ENCODE measurements around the gene GNAI1. TPM values are rescaled to one million over a fixed set of nuclear protein-coding genes. Genes with fewer than 3 reads are reported as not detected.

Gene GNAI1
- total RNA-seq, 6 experiments from 2014 or later = 58.8 to 70.9 (median 66.4) TPM

GRCh38 chr7:80182630-80183276 lies 48.1 kb downstream of the GNAI1 start:
- Mint-ChIP-seq H3K27me3 (ENCODE audit: insufficient read depth) (no peaks in the 10 kb centered on the region; the same call in 1 of the 2 replicates), H3K36me3 (ENCODE audit: low read depth) (peaks cover 24% of the 10 kb centered on the region), H3K4me3 (no peak overlapping the region), H3K4me1 (ENCODE audit: low read depth) (peaks cover 53% of the 10 kb centered on the region), H3K9me3 (no peaks in the 10 kb centered on the region; the same call in 1 of the 2 replicates), H3K27ac (no peak overlapping the region; the same call in 1 of the 2 replicates)
- TF ChIP-seq CTCF (IDR thresholded peaks at IDR 0.05) = no peak
- DNase-seq = no peak

GRCh38 chr7:80183351-80183750 lies 48.7 kb downstream of the GNAI1 start:
- no peak overlapping the region for H3K27ac Mint-ChIP-seq
- TF ChIP-seq CTCF (IDR thresholded peaks at IDR 0.05) = no peak
- peaks cover 24% of the 10 kb centered on the region for H3K36me3 Mint-ChIP-seq (ENCODE audit: low read depth)
- H3K27me3 Mint-ChIP-seq (ENCODE audit: insufficient read depth) = no peaks in the 10 kb centered on the region; the same call in 1 of the 2 replicates
- H3K9me3 Mint-ChIP-seq = no peaks in the 10 kb centered on the region; the same call in 1 of the 2 replicates
- DNase-seq = no peak
- no peak overlapping the region for H3K4me3 Mint-ChIP-seq
- H3K4me1 Mint-ChIP-seq (ENCODE audit: low read depth) = peaks cover 51% of the 10 kb centered on the region

GRCh38 chr7:80183900-80184685 lies 49.5 kb downstream of the GNAI1 start:
- Mint-ChIP-seq H3K27me3 (ENCODE audit: insufficient read depth) (no peaks in the 10 kb centered on the region; the same call in 1 of the 2 replicates), H3K36me3 (ENCODE audit: low read depth) (peaks cover 28% of the 10 kb centered on the region), H3K27ac (no peak overlapping the region), H3K4me3 (no peak overlapping the region), H3K4me1 (ENCODE audit: low read depth) (peaks cover 55% of the 10 kb centered on the region), H3K9me3 (no peaks in the 10 kb centered on the region; the same call in 1 of the 2 replicates)
- DNase-seq = no peak
- TF ChIP-seq CTCF (IDR thresholded peaks at IDR 0.05) = no peak

GRCh38 chr7:80184693-80185092 lies 50.1 kb downstream of the GNAI1 start:
- Mint-ChIP-seq H3K4me1 (ENCODE audit: low read depth) (peaks cover 60% of the 10 kb centered on the region), H3K27ac (no peak overlapping the region), H3K27me3 (ENCODE audit: insufficient read depth) (no peaks in the 10 kb centered on the region; the same call in 1 of the 2 replicates), H3K4me3 (no peak overlapping the region), H3K9me3 (no peaks in the 10 kb centered on the region; the same call in 1 of the 2 replicates), H3K36me3 (ENCODE audit: low read depth) (peaks cover 32% of the 10 kb centered on the region)
- TF ChIP-seq CTCF (IDR thresholded peaks at IDR 0.05) = no peak
- no peak for DNase-seq

- DNase-seq = no peak
- H3K27ac Mint-ChIP-seq = no peak overlapping the region
These were observed 50.9 kb downstream of the GNAI1 start for GRCh38 chr7:80185571-80185970.

More at GRCh38 chr7:80185571-80185970, 50.9 kb downstream of the GNAI1 start:
- TF ChIP-seq CTCF (IDR thresholded peaks at IDR 0.05) = no peak
- Mint-ChIP-seq H3K9me3 (no peaks in the 10 kb centered on the region; the same call in 1 of the 2 replicates), H3K4me1 (ENCODE audit: low read depth) (peaks cover 52% of the 10 kb centered on the region), H3K36me3 (ENCODE audit: low read depth) (peaks cover 33% of the 10 kb centered on the region), H3K4me3 (no peak overlapping the region), H3K27me3 (ENCODE audit: insufficient read depth) (no peaks in the 10 kb centered on the region; the same call in 1 of the 2 replicates)

Measured in HFFc6 (cell line).